Measurements from ENCODE around the gene RFESD. TPM values are rescaled to one million over a fixed set of nuclear protein-coding genes. Genes with fewer than 3 reads are reported as not detected.

The RFESD gene
- total and polyA plus RNA-seq, 8 donors, result 1.1 to 2.8 (median 1.7) TPM

GRCh38 chr5:95667061-95667618 is 20.6 kb downstream of the RFESD start:
- Histone ChIP-seq H3K4me3 (no peak overlapping the region), H3K4me1 (peaks cover 0 to 10% (median 8%) of the 10 kb centered on the region in 3 donors), H3K27me3 (no peaks in the 10 kb centered on the region), H3K36me3 (no peaks in the 10 kb centered on the region), H3K27ac (peak overlapping the region in 2 of 4 donors; percentile 2 to 25), H3K9me3 (no peaks in the 10 kb centered on the region)
- intact Hi-C loops (cut with DNase I), result loop anchor here in 1 of 3 donors (10.0 kb wide), 1 partner anchor 68 kb away; the partner anchor contains the start of gene RHOBTB3
- WGBS, 2 donors, result 48 to 74% methylated on average over 4 of the region's 4 CpGs
- DNase-seq (peak in 2 of 6 donors; percentile 38 to 41), FAIRE-seq (no peak), ATAC-seq (peak; percentile 49 to 71 (median 68))
- TF ChIP-seq, protein P1, sequence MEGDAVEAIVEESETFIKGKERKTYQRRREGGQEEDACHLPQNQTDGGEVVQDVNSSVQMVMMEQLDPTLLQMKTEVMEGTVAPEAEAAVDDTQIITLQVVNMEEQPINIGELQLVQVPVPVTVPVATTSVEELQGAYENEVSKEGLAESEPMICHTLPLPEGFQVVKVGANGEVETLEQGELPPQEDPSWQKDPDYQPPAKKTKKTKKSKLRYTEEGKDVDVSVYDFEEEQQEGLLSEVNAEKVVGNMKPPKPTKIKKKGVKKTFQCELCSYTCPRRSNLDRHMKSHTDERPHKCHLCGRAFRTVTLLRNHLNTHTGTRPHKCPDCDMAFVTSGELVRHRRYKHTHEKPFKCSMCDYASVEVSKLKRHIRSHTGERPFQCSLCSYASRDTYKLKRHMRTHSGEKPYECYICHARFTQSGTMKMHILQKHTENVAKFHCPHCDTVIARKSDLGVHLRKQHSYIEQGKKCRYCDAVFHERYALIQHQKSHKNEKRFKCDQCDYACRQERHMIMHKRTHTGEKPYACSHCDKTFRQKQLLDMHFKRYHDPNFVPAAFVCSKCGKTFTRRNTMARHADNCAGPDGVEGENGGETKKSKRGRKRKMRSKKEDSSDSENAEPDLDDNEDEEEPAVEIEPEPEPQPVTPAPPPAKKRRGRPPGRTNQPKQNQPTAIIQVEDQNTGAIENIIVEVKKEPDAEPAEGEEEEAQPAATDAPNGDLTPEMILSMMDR (IDR thresholded peaks at IDR 0.05), result no peak

GRCh38 chr5:95667678-95668077 is 21.1 kb downstream of the RFESD start:
- Histone ChIP-seq H3K9me3 (no peaks in the 10 kb centered on the region), H3K36me3 (no peaks in the 10 kb centered on the region), H3K4me1 (peaks cover 0 to 14% (median 8%) of the 10 kb centered on the region in 3 donors), H3K4me3 (no peak overlapping the region), H3K27ac (peak overlapping the region in 2 of 4 donors; percentile 2 to 25), H3K27me3 (no peaks in the 10 kb centered on the region)
- no peak for ATAC-seq
- no peak for FAIRE-seq
- intact Hi-C loops (cut with DNase I), result loop anchor here in 1 of 3 donors (10.0 kb wide), 1 partner anchor 67 kb away; the partner anchor contains the start of gene RHOBTB3
- TF ChIP-seq, protein P1 (IDR thresholded peaks at IDR 0.05), result no peak
- no peak for DNase-seq

DNA sequence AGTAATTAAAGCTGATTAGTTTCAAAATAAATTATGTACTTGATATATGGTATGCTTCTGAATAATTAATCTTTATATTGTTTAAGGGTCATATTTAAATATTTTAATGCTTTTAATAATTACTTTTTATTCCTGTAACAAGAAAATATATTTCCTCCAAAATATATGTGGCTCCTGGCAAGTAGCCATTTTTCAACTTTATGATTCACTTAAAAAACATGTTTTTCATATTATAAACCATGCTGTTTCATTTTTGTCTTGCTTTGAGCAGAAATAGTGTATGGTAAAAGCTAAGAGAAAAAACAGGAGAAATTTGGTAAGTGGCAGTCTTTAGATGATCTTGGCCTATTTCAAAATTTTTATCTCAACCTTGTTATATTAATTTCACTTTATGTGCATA is 21.6 kb downstream of the RFESD start:
- TF ChIP-seq, protein P1 (IDR thresholded peaks at IDR 0.05), result no peak

GRCh38 chr5:95668728-95669127 is 22.2 kb downstream of the RFESD start:
- TF ChIP-seq, protein P1 (IDR thresholded peaks at IDR 0.05), result no peak
- no peak for FAIRE-seq
- H3K27ac ChIP-seq, result no peak overlapping the region
- no peak overlapping the region for H3K4me3 ChIP-seq
- WGBS, 2 donors, result 86 to 100% methylated on average over 1 of the region's 1 CpG
- ATAC-seq, result no peak
- intact Hi-C loops (cut with DNase I), result loop anchor here in 1 of 3 donors (10.0 kb wide), 1 partner anchor 66 kb away; the partner anchor contains the start of gene RHOBTB3
- no peaks in the 10 kb centered on the region for H3K9me3 ChIP-seq
- no peaks in the 10 kb centered on the region for H3K36me3 ChIP-seq
- H3K4me1 ChIP-seq, result peaks cover 0 to 14% (median 8%) of the 10 kb centered on the region in 3 donors
- H3K27me3 ChIP-seq, result no peaks in the 10 kb centered on the region
- no peak for DNase-seq

More for the DNA sequence above, 21.6 kb downstream of the RFESD start:
- H3K4me1 ChIP-seq, result peaks cover 0 to 14% (median 8%) of the 10 kb centered on the region in 3 donors
- H3K9me3 ChIP-seq, result no peaks in the 10 kb centered on the region
- FAIRE-seq, result peak; percentile 5
- H3K27me3 ChIP-seq, result no peaks in the 10 kb centered on the region
- DNase-seq, result no peak
- H3K4me3 ChIP-seq, result no peak overlapping the region
- no peaks in the 10 kb centered on the region for H3K36me3 ChIP-seq
- intact Hi-C loops (cut with DNase I), result loop anchor here in 1 of 3 donors (10.0 kb wide), 1 partner anchor 67 kb away; the partner anchor contains the start of gene RHOBTB3
- ATAC-seq, result no peak
- H3K27ac ChIP-seq, result no peak overlapping the region

GRCh38 chr5:95669540-95669939 is 23.0 kb downstream of the RFESD start:
- ATAC-seq, result peak; percentile 37 to 80 (median 70)
- no peaks in the 10 kb centered on the region for H3K9me3 ChIP-seq
- DNase-seq, result peak in 4 of 6 donors; percentile 18 to 30 (median 26)
- H3K4me3 ChIP-seq, result no peak overlapping the region
- H3K27me3 ChIP-seq, result no peaks in the 10 kb centered on the region
- H3K27ac ChIP-seq, result no peak overlapping the region
- intact Hi-C loops (cut with DNase I), result loop anchor here in 1 of 3 donors (10.0 kb wide), 1 partner anchor 65 kb away; the partner anchor contains the start of gene RHOBTB3
- 65 to 70% methylated on average over 4 of the region's 4 CpGs for WGBS, 2 donors
- FAIRE-seq, result peak; percentile 63
- H3K36me3 ChIP-seq, result no peaks in the 10 kb centered on the region
- H3K4me1 ChIP-seq, result peaks cover 0 to 7% (median 4%) of the 10 kb centered on the region in 3 donors
- TF ChIP-seq, protein P1 (IDR thresholded peaks at IDR 0.05), result no peak
